LNCaP clone FGC (cell line): ENCODE results near the gene HAVCR2.

Source experiments
- DNase-seq: peaks from one replicate; pipeline ENCODE4 v3.0.0-alpha.2; 2011; ENCODE audit warnings: low read depth
- H3K4me3 ChIP-seq: 2 replicates; pipeline ENCODE4 v1.5.1; 2011; ENCODE audit warnings: mild to moderate bottlenecking, low read depth, low read length, control low read depth
- TF ChIP-seq, protein P1 (sequence below): IDR thresholded peaks from 2 replicates; pipeline ENCODE4 v1.5.1; 2012; ENCODE audit warnings: mild to moderate bottlenecking; ENCODE audit not compliant: control insufficient read depth, insufficient read depth; ENCODE audit errors: extremely low read depth

Gene HAVCR2

DNA sequence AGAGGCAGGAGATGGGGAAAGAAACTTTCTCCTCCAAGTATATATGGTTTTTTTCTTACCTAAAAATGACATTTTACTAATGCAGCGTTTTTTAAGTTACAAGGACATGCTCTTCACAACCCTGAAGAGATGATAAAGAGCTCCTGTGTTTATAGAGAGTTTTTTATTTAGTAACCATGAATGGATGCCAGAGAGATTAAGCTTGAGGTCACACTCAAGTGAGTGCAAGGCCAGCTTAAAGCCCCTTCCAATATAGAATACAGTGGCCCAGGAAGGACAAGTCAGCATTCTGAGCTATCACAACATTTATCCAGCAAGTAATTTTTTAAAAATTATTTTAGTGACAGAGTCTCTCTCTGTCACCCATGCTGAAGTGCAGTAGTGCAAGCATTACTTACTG, 6.7 kb upstream of the HAVCR2 start:
- TF ChIP-seq, protein P1, sequence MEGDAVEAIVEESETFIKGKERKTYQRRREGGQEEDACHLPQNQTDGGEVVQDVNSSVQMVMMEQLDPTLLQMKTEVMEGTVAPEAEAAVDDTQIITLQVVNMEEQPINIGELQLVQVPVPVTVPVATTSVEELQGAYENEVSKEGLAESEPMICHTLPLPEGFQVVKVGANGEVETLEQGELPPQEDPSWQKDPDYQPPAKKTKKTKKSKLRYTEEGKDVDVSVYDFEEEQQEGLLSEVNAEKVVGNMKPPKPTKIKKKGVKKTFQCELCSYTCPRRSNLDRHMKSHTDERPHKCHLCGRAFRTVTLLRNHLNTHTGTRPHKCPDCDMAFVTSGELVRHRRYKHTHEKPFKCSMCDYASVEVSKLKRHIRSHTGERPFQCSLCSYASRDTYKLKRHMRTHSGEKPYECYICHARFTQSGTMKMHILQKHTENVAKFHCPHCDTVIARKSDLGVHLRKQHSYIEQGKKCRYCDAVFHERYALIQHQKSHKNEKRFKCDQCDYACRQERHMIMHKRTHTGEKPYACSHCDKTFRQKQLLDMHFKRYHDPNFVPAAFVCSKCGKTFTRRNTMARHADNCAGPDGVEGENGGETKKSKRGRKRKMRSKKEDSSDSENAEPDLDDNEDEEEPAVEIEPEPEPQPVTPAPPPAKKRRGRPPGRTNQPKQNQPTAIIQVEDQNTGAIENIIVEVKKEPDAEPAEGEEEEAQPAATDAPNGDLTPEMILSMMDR: no peak
- DNase-seq: no peak
- no peak overlapping the region for H3K4me3 ChIP-seq

DNA sequence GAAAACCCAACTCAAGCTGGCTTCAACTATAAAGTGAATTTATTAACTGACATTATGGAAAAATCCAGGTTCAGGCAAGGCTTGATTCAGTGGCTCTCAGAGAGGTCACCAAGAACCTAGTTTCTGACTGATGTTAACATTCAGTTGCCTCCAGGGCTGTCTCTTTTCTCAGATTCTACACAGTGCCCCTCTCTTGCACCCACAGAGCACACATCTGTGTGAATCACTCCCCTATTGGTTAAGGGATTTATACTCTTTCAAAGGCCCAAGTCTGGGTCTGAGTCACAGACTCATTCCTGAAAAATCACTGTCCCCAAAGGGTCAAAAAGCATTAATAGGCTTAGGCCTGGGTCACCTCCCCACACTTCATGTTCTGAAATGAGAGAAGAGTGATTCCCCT, 6.2 kb upstream of the HAVCR2 start:
- TF ChIP-seq, protein P1: no peak
- no peak overlapping the region for H3K4me3 ChIP-seq
- no peak for DNase-seq

DNA sequence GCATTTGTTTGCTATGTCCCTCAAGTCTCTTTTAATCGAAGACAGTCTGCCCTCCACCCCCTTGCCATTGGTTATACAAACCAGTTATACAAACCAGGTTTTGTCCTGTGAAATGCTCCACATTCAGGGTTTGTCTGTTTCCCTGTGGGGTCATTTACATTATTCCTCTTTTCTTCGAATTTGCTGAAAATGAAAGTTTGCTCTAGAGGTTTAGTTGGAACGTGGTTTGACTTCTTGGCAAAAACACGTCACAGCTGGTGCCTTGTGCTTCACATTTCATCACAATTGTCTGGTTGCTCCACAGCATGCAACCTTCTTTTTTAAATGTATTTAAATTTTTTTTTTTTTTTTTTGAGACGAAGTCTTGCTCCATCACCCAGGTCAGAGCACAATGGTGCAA, 4.2 kb upstream of the HAVCR2 start:
- H3K4me3 ChIP-seq: no peak overlapping the region
- DNase-seq: no peak
- TF ChIP-seq, protein P1: no peak

DNA sequence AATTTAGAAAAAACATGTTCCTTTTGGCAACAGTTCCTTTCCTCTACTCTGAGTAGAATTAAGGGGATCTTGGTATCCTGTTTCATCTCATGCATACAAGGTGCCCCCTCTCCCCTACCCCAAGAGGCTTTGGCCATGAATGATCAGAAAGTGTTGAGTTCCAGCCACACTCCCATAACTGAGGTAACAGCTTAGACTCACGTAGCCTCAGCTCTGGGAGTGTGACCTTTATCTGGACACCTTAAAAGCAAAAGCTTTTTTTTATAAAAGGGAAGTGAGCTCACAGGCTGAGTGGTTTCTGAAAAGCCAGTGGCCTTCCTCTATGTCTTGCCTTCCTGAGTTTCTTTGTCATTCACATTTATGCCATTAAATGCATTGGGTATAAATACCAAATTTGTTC, 900 bp upstream of the HAVCR2 start:
- TF ChIP-seq, protein P1: no peak
- DNase-seq: no peak
- H3K4me3 ChIP-seq: no peak overlapping the region

DNA sequence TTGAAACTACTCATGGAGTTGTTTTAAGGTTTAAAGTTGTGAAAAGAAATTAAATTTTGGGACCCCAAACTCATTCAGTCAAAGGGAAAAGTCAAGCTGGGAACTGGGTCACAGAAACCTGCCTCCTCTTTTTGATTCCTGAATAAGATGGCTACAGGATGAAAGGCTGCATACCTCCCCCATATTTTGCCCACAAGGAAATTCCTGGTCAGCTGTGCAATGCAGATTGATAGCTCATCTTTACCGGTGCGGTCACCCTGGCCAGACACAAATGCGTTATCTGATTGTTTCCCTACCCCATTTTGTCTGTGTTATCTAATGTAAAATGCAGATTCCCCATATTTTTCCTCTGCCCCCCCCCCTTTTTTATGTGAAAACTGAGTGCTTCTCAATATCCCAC, 1.3 kb downstream of the HAVCR2 start:
- TF ChIP-seq, protein P1: no peak
- DNase-seq: no peak
- no peak overlapping the region for H3K4me3 ChIP-seq

DNA sequence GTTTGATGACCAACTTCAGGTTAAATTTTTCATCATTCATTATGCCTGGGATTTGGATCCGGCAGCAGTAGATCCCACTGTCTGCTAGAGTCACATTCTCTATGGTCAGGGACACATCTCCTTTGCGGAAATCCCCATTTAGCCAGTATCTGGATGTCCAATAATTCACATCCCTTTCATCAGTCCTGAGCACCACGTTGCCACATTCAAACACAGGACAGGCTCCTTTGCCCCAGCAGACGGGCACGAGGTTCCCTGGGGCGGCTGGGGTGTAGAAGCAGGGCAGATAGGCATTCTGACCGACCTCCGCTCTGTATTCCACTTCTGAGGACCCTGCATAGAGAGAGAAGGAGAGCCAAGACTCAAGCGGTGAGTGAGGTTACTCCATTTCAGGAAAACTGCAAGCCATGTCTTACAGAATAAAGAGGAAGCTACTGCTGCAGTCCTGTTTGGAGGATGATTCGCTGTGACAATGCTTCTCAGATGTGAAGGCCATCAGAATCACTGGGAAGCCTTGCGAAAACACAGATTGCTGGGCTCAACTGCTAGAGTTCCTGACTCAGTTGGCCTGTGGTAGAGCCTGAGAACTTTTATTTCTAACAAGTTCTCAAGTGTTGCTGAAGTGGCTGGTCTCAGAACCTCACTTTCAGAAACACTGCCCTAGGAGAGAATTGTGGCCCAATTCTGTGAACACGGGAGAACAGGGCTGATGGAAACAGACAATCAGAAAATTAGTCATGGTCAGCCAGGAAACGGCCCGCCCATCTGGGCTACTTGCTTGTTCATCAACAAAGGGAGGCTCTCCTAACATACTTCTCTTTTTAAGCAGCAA, 2.0 kb downstream of the HAVCR2 start:
- DNase-seq: no peak
- TF ChIP-seq, protein P1: no peak
- no peak overlapping the region for H3K4me3 ChIP-seq
